GM21360 (cell line): ENCODE results near the gene SAPCD2.
"Not testable (repeated sequence)": the region's sequence is repeated elsewhere in the genome, so short reads cannot be mapped to it uniquely, and the experiment has no call there.

ENCODE experiments used
- ATAC-seq: cut with Tn5 transposase; IDR thresholded peaks from one replicate; pipeline ENCODE4 v1.9.1; 2021; ENCODE audit warnings: mild to moderate bottlenecking, moderate library complexity; ENCODE audit not compliant: unreplicated experiment

Gene SAPCD2

GRCh38 chr9:137034039-137034708, 36.2 kb downstream of the SAPCD2 start:
- no peak for ATAC-seq

DNA sequence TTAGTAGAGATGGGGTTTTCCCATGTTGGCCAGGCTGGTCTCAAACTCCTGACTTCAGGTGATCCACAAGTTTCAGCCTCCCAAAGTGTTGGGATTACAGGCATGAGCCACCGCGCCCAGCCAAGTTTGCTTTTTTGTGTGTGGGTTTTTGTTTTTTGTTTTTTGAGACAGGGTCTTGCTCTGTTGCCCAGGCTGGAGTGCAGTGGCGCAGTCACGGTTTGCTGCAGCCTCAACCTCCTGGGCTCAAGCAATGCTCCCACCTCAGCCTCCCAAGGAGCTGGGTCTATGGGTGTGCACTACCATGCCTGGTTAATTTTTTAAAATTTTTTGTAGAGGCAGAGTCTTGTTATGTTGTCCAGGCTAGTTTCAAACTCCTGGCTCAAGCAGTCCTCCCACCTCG, 36.9 kb downstream of the SAPCD2 start:
- not testable (repeated sequence) for ATAC-seq

GRCh38 chr9:137032858-137033257, 37.5 kb downstream of the SAPCD2 start:
- no peak for ATAC-seq

DNA sequence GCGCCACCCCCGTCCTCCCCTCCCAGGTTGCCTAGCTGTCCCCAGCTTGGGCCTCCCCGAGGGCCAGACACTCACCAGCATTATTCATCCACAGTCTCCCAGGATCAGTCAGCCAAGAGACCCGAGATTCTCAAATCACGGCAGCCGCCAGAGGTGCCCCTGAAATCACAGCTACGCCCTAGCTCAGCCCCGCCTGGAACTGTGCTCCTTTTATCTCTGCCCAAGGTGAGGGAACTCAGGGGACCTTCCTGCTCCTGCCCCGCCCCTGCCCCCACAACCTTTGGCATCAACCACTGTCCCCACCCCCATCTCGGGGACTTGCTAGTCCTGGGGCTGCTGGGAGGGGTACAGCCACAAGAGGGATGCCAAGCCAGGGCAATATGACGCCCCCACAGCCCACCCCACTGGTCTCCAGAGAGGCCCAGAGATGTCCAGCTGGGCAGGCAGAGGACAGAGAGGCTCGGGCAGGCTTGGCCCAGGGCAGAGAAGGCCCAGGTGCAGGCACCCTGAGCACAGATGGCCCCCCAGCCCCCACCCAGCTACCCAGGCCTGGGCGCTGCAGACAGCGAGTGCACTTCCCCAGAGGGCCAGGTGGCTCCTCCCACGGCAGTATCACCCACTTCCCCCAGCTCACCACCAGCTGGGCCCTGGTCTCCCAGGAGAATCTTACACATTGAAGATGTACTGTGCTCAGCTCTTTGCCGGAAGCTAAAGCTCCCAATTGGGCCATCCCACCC, 38.3 kb downstream of the SAPCD2 start, which contains the start of gene FUT7:
TSS of gene FUT7 (minus strand) at position 185 of the 737 bp plus-strand sequence. CDS start at position 88, 97 bp downstream.
- no peak for ATAC-seq

DNA sequence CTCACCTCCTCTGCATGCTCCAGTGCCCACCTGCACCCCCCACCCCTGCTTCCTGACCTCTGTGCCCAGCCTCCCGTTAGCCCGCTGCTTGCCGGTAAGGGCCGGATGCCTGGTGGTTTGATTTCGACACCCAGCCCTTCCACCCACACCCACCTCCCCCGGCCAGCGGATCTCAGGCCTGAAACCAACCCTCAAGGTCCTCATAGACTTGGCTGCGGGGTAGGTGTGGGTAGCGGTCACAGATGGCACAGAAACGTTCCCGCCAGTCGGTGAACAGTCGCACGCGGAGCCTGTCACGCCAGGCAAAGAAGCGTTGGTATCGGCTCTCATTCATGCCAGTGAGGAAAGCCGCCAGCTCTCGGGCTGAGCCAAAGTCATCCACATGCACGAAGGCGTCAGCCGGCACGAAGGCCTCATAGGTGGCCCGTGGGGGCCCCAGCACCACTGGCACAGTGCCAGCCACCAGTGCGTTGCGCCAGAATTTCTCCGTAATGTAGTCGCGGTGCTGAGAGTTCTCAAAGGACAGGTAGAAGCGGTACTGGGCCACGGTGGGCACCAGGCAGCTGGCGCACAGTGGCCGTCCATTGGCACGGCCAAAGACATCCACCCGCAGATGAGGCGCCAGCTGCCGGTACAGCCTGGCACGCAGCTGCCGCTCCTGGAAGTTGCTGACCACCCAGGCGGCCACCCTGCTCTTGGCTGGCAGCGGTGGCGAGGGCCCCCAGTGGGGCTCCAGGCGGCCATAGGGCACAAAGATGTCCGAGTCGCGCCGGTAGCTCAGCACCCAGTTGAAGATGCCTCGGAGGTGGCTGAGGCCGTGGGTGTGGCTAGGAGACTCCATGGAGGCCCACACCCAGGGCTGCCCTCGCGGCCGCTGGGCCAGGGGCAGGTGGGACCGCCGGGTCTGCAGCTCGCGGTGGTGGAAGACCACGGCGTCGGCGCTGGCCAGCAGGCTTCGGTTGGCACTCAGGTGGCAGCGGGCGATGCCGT, 39.5 kb downstream of the SAPCD2 start:
- no peak for ATAC-seq

GRCh38 chr9:137030006-137030405, 40.4 kb downstream of the SAPCD2 start:
- no peak for ATAC-seq

DNA sequence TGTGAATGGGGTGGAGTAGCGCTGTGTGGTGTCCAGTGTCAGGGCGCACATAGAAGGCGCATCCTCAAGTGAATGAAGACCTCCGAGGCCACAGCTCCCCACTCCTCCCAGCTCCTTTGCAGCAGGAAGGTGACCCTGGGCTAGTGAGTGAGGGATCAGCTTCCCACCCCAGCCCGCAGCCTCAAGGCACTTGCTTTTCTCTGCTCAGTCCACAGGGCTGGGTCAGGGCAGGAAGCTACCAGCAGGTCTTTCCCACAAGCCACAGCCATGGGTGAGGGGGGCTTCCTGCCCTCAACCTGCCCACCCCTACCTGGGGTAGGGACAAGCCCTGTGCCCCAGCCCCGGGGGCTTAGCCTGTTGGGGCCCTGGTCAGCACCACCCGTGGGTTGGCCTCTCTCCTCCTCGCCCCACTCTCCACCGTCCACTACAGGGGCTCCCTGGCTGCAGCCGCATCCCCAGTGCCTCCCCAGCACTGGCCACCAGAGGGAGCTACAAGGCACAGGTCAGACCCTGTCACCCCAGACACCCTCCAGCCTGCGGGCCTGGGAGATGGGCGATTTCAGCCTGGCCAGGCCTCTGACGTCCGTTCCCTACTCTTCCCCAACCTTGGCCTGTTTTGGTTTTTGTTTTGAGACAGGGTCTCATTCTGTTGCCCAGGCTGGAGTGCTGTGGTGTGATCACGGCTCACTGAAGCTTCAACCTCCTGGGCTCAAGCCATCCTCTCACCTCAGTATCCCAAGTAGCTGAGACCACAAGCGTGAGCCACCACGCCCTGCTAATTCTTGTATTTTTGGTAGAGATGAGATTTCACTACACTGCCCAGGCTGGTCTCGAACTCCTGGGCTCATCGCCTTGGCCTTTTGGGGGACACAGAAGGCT, 41.1 kb downstream of the SAPCD2 start:
- no peak for ATAC-seq

DNA sequence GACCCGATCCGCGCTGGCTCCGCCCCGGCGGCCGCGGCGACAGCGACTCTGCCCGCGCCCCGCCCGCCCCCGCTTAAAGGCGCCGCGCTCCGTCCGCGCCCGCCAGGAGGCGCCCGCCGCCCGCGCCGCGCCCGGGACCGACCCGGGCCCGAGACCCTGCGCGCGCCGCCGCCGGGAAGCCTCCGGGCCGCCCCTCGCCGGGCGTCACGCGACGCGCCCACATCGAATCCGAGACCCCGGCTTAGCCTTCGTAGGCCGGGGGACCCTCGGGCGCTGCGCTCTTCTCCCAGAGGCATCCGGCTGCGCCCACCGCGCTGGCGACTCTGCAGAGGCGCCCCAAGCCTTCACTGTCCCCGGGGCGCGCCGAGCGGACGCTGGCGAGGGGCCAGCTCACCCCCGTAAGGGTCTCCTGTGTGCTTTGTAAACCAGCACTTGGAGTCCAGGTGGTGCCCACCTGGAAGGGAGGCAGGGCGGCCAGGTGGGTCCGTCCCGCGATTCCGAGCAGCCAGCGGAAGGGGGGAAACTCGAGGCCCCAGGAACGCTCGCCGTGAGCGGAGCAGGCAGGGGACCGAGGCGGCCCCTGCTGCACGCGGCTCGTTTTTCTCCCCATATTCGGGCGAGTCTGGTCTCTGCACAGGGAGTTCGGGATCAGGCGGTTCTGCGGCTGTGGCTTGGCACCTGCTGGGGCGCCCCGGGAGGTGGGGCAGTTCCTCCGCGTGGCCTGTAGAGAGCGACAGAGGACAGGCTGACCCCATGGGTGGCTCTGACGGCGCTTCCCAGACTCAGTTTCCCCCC, 41.9 kb downstream of the SAPCD2 start:
- ATAC-seq = no peak

DNA sequence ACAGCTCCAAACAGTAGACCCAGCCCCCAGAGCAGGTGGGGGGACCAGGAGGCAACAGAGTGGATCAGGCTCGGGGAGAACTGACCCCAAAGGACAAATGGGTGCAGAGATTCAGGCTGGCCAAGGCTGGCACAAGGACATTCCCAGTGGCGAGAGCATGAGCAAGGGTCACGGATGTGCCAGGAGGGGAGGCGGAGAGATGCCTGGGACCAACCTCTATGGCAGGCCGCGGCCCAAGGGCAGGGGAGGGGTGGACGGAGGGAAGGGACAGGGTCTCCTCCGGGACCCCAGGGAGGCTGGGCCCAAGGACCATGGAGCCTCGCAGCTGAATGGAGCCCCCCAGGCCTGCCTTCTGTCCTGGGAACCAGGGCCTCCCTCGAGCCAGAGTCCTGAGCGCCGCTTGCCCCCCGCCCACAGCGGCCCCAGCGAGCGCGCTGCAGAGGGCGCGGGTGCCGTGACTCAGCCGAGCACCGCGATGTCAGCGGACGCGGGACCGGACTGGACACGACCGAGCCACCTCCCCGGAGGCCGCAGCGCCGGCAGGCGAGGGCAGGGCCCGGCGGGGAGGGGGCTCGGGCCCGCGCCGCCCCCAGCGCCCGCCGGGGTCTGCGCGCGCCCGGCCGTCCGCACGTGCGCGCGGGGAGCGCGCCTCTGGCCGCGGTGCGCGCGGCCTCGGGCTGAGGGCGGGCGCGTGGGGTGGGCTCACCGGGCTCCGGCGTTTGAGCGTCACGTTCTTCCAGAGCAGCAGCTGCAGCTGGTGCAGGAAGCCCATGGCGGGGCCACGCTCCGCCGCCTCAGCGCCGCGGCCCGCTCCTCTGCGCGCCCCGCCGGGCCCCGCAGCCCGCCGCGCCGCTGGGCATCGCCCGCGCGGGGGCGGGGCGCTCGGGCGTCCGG, 42.7 kb downstream of the SAPCD2 start, which contains the start of gene ABCA2:
TSS of gene ABCA2 (minus strand) at position 869 of the 894 bp plus-strand sequence. CDS start at position 772, 97 bp downstream.
- ATAC-seq = no peak

DNA sequence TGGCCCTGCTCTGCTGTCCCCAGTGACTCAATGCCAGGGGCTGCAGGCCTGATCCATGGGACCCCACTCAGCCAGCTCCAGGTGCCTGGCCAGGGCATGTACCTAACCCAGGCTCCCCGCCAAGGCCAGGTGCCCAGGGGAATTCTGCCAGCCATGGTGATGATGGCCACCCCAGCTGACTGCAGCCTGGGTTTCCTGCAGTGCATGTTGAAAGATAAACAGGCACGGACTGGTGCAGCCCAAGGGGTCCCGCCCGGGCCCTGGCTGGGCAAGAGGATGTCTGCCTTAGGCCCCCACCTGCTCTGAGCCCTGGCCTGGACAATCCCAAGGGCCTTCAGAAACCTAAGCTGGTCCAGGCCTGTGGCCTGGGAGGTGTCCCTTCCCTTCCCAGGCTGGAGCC, 43.5 kb downstream of the SAPCD2 start:
- ATAC-seq = no peak

DNA sequence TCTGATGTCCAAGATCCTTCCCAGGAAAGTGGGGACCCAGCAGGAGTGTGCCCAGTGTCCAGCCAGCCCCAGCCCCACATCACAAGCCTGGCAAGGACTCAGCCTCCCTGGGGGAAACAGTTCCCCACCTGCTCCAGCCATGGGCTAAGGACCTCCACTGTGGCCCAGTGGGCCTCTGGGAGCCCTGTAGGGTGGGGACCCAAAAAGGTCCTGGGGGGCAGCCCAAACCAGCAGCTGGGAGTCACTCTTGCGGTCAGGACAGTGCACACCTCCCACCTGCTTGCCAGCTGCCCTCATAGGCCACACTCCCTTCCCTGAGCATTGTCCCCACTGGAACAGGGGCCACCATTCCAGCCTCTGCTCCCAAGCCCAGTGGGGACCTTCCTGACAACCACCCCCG, 44.0 kb downstream of the SAPCD2 start:
- no peak for ATAC-seq

GRCh38 chr9:137025517-137025966, 44.8 kb downstream of the SAPCD2 start:
- no peak for ATAC-seq

DNA sequence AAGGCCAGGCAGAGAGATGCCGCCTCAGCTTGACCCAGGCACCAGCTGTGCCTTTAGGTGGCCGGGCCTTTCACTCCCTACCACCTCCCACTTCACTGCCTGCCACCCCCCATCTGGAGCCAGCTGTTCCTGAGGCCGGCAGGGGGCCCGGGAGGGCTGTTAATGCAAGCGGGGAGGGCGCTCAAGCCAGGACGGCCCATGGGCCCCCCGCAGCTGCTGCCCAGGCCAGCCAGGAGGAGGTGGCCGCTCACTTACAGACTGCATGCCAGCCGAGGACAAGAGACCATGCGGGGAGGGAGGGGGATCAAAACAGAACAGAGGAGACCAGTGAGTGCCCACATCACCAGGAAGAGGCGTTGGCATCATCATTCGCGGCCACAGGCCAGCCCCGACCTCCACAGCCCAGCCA, 46.8 kb downstream of the SAPCD2 start:
- no peak for ATAC-seq

GRCh38 chr9:137023157-137023556, 47.2 kb downstream of the SAPCD2 start:
- no peak for ATAC-seq

- no peak for ATAC-seq
Observed at GRCh38 chr9:137022662-137023008, 47.7 kb downstream of the SAPCD2 start.

DNA sequence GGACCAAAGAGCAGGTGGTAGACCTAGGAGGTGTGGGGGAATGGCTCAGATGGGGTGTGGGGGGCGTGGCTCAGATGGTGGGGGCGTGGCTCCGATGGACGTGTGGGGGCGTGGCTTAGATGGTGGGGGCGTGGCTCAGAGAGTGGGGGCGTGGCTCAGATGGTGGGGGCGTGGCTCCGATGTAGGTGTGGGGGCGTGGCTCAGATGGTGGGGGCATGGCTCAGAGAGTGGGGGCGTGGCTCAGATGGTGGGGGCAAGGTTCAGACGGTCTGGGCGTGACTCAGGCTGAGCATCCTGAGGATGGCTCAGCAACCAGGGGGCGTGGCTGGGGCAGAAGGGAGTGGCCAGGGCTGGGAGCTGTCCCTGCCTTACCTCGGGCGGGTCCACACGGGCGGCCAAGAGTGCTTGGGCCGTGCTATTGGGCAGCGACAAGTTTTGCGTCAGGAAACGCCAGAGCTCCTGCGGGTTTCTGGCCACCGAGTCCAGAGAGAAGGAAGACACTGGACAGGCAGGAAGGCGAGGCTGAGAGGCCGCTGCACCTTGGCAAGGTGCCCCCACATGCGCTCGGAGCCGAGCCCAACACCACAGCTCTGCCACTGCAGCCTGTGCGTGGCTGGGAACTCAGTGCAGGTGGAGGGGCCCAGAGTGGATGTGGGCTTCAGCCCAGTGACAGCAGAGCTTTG, 48.2 kb downstream of the SAPCD2 start:
- ATAC-seq = no peak

DNA sequence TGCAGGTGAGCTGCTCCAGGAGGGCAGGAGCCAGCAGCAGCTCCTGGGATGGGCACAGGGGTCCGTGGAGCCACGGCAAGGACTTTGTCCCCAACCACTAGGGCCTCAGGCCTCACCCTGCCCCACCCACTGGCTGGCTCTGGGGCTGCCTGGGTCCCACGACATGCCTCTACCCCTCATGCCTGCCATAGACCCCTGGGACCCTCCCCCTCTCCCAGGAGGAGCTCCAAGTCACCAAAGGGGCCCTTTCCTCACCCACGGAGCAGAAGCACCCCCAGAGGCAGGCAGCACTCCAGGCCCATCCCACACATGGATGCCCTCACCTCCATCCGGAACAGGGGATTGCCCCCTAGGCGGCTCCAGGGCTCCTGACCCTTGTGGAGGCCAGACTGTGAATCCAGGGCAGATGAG, 48.8 kb downstream of the SAPCD2 start:
- no peak for ATAC-seq
